Osteoblast (primary cell): ENCODE measurements around the gene BANP. TPM values are rescaled to one million over a fixed set of nuclear protein-coding genes. Genes with fewer than 3 reads are reported as not detected.
A peak's percentile ranks its signal among the peaks of the same experiment; 100 is the strongest.

Experiments
- DNase-seq: peaks from one replicate; pipeline ENCODE4 v3.0.0; 2011; ENCODE audit warnings: low spot score, mixed read lengths; ENCODE audit not compliant: insufficient read length; ENCODE audit errors: missing footprints
- H2AFZ ChIP-seq: 2 replicates; pipeline ENCODE4 v1.6.0; 2011; ENCODE audit warnings: mild to moderate bottlenecking, low read length
- H3K27ac ChIP-seq: 2 replicates; pipeline ENCODE4 v1.5.1; 2011; ENCODE audit warnings: mild to moderate bottlenecking, low read depth, low read length, moderate library complexity
- H3K27me3 ChIP-seq: 2 replicates; pipeline ENCODE4 v1.6.0; 2012; ENCODE audit warnings: mild to moderate bottlenecking, control low read depth, inconsistent platforms, low read length, moderate library complexity; ENCODE audit not compliant: insufficient read depth
- H3K36me3 ChIP-seq: 2 replicates; pipeline ENCODE4 v1.5.1; 2011; ENCODE audit warnings: mild to moderate bottlenecking, low read length, control low read depth, moderate library complexity; ENCODE audit not compliant: insufficient read depth
- H3K4me1 ChIP-seq: 2 replicates; pipeline ENCODE4 v1.5.1; 2011; ENCODE audit warnings: mild to moderate bottlenecking, low read length, control low read depth, moderate library complexity; ENCODE audit not compliant: insufficient read depth
- H3K4me2 ChIP-seq: 2 replicates; pipeline ENCODE4 v1.6.0; 2011; ENCODE audit warnings: mild to moderate bottlenecking, low read length; ENCODE audit not compliant: insufficient read depth
- H3K4me3 ChIP-seq: fragments of 200-600 bp; sonication (generic); 3 replicates; pipeline ENCODE4 v1.5.1; 2012; ENCODE audit warnings: mild to moderate bottlenecking, low read length, inconsistent platforms; ENCODE audit not compliant: insufficient read depth
- H3K79me2 ChIP-seq: 2 replicates; pipeline ENCODE4 v1.6.0; 2012; ENCODE audit warnings: mild to moderate bottlenecking, low read length, control low read depth, inconsistent platforms; ENCODE audit not compliant: insufficient read depth
- H3K9me3 ChIP-seq: 2 replicates; pipeline ENCODE4 v1.5.1; 2011; ENCODE audit warnings: low read depth, low read length, control low read depth
- H4K20me1 ChIP-seq: 2 replicates; pipeline ENCODE4 v1.6.0; 2012; ENCODE audit warnings: mild to moderate bottlenecking, low read length, control low read depth; ENCODE audit not compliant: insufficient read depth
- CTCF ChIP-seq: IDR thresholded peaks from 2 replicates; pipeline ENCODE4 v1.5.1; 2011; ENCODE audit warnings: mild to moderate bottlenecking, low read depth, low read length, moderate library complexity; ENCODE audit errors: extremely low read depth
- total RNA-seq: library from RNA; depleted of rRNA; stranded (reverse); fragments of >200 nt; gene quantifications from 2 replicates; pipeline ENCODE4 v1.2.3, GENCODE V29; 2012

BANP gene
- total RNA-seq, 1 donor = 23.5 TPM

DNA sequence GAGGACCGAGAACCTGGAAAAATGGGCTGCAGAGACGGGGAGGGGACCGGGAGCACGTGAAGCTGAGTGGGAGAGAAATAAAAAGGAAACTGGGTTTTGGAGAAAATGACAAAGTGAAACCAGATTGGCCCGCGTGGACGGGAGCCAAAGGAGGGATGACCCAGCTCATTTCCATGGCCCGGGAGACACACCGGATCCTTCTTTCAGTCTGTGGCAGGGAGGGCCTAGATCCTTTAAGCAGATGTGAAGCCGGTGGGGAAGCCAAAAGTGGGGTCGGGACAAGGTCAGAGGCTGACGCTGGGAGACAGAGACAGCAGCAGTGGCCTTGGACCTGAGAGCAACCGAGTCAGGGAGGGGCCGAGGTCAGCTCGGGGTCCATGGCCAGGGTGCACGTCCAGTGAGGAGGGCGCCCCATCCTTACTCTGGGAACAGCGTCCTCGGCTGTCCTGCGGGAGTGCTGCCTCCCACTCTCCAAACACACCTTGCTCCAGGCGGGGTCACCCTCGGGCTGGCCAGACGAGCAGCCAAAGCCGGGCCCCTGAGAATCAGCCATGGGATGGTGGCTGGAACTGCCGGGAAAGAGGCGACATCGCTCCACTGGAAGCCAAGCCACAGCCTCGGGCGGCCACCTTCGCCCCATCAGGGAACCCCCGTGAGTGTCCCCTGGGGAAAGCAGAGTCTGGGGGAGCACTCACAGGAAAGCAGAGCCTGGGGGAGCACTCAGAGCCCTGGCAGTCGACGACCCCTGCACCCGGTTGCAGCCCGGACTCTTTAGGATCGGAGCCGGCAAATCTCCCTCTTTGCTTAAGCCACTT is 32.2 kb upstream of the BANP start:
- Histone ChIP-seq H3K27ac (no peak overlapping the region), H2AFZ (peak overlapping the region; percentile 89), H3K9me3 (no peaks in the 10 kb centered on the region), H4K20me1 (no peaks in the 10 kb centered on the region), H3K4me2 (peak overlapping the region; percentile 70), H3K4me3 (peak overlapping the region; percentile 47), H3K36me3 (no peaks in the 10 kb centered on the region), H3K27me3 (peaks cover 9% of the 10 kb centered on the region), H3K4me1 (peaks cover 5% of the 10 kb centered on the region), H3K79me2 (no peaks in the 10 kb centered on the region)
- DNase-seq = peak; percentile 73
- no peak for TF ChIP-seq CTCF

GRCh38 chr16:87919681-87919994 is 31.6 kb upstream of the BANP start:
- Histone ChIP-seq H4K20me1 (no peaks in the 10 kb centered on the region), H3K27ac (no peak overlapping the region), H3K4me3 (no peak overlapping the region), H3K4me2 (no peak overlapping the region), H3K9me3 (no peaks in the 10 kb centered on the region), H3K27me3 (peaks cover 14% of the 10 kb centered on the region), H3K36me3 (no peaks in the 10 kb centered on the region), H3K79me2 (no peaks in the 10 kb centered on the region), H2AFZ (no peak overlapping the region), H3K4me1 (peaks cover 5% of the 10 kb centered on the region)
- no peak for TF ChIP-seq CTCF
- no peak for DNase-seq

GRCh38 chr16:87921236-87921773 is 29.9 kb upstream of the BANP start:
- Histone ChIP-seq H3K79me2 (no peaks in the 10 kb centered on the region), H3K27me3 (peaks cover 24% of the 10 kb centered on the region), H3K27ac (no peak overlapping the region), H3K9me3 (no peaks in the 10 kb centered on the region), H2AFZ (no peak overlapping the region), H3K36me3 (no peaks in the 10 kb centered on the region), H3K4me2 (no peak overlapping the region), H4K20me1 (no peaks in the 10 kb centered on the region), H3K4me3 (no peak overlapping the region), H3K4me1 (peaks cover 5% of the 10 kb centered on the region)
- DNase-seq = peak; percentile 19
- no peak for TF ChIP-seq CTCF

GRCh38 chr16:87922250-87922871 is 28.9 kb upstream of the BANP start:
- no peak overlapping the region for H3K4me3 ChIP-seq
- H3K36me3 ChIP-seq = no peaks in the 10 kb centered on the region
- H3K79me2 ChIP-seq = no peaks in the 10 kb centered on the region
- H3K27me3 ChIP-seq = peaks cover 27% of the 10 kb centered on the region
- peak; percentile 85 for DNase-seq
- H3K4me2 ChIP-seq = no peak overlapping the region
- TF ChIP-seq CTCF = no peak
- no peak overlapping the region for H3K27ac ChIP-seq
- H3K9me3 ChIP-seq = no peaks in the 10 kb centered on the region
- no peak overlapping the region for H2AFZ ChIP-seq
- H3K4me1 ChIP-seq = peaks cover 5% of the 10 kb centered on the region
- H4K20me1 ChIP-seq = no peaks in the 10 kb centered on the region
